ENCODE measurements around the gene ADAT1.
"Not testable (repeated sequence)": the region's sequence is repeated elsewhere in the genome, so short reads cannot be mapped to it uniquely, and the experiment has no call there.

ADAT1 gene

DNA sequence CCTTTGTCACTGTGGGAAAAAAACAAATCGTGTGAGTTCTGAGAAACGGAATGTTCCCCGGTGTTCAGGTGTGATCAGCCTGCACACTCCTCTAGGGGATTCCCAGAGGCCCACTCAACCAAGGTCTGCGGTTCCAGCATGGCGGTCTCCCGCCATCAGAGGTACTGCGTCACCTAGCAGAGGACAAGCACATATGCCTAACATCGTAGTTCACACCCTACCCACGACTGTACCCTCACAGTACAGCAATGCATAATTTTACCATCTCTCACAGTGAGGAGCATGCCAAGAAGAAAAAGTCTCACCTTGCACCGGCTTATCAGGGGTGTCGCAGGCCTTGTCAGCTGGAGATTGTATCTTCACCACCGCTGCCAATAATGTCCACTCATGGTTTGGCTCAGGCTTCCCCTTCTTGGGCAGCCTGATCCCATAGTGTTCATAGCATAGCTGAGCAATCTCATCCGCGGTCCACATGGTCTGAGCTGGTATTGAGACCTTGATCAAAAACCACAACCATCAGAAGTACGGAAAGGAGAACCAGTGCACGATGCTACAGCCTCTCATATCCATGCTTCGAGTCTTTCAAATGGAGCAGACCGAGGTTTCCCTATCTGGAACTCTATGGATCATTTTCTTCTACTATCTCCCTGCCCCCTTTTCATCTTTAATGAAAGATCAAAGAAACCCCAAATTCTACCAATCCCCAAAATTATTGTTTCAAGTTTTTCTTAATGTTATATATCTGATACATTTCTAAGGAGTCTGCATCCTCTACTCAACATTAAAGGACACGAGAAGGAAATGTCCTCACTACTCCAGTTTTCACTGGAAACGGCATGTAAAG is 2.5 kb downstream of the ADAT1 start:
- DNase-seq, result no peak

DNA sequence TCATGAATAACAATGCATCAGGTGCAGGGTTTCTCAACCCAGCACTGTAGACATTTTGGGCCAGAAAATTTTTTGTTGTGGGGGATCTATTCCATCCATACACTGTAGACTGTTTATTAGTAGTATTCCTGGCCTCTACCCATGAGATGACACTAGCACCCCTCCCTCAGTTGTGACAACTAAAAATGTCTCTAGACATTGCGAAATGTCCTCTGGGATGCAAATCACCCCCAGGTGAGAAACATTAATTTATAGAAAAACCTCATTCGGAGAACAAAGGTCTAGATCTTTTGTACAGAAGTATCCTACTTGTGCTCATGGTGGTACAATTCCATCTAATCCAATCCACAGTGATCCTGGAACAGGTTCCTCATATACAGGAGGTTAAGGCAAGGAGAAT is 4.3 kb downstream of the ADAT1 start:
- DNase-seq, result no peak

GRCh38 chr16:75617121-75617520 is 6.0 kb downstream of the ADAT1 start:
- no peak for DNase-seq

DNA sequence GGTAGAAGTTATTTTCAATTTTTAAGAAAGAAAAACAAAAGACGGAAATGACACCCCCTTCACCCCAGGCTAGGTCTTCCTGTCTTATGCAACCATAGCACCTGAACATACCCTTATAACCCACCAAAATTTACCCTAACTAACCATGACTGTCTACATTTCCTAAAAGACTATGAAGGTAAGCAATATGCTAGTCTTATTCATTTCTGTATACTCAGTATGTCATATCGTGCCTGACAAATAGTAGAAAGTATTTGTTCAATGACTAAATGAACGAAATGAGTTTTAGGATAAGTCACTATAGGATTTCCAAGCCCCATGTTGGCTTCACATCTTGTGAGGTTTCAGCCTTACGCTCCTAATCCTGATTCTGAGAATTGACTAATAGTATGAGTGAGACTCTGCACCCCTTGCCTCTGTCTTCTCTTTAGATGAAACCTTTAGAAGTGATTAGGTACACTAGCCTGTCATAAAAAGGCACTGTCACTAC is 6.5 kb downstream of the ADAT1 start:
- no peak for DNase-seq

GRCh38 chr16:75615619-75616018 is 7.5 kb downstream of the ADAT1 start:
- DNase-seq, result no peak

DNA sequence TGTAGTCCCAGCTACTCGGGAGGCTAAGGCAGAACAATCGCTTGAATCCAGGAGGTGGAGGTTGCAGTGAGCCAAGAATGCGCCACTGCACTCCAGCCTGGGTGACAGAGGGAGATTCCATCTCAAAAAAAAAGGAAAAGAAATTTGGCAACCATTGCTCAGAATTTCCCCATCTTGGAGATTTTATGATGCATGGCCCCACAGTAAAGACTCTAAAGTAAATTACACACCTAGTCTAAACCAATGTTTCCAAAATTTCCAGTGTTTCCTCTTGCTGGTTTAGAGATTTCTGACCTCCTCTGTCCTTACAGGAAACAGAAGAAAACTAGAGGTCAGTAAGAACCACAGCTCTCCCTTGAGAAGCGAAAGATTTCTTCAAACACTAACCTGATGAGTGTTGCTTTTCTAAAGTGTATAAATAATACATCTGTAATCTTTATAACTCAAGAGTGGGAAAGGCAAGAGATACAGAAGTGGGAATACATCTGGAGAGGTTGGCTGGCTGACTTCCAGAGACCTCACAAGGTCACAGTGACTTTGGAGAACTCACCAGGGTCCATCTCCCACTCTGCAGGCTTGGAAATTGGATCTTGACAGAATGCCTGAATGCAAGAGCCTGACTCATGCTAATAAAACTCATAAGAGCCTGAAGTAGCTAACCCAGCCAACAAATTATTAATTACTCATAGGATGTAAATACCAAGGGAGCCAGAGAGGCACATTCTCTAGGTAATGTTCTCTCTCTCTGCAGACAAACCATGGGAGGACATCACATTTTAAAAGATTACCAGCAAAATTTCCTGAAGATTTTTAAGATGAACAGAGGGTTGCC is 8.8 kb downstream of the ADAT1 start:
- DNase-seq, result no peak

- DNase-seq, result no peak
Measured at GRCh38 chr16:75606507-75606906, 16.6 kb downstream of the ADAT1 start.

DNA sequence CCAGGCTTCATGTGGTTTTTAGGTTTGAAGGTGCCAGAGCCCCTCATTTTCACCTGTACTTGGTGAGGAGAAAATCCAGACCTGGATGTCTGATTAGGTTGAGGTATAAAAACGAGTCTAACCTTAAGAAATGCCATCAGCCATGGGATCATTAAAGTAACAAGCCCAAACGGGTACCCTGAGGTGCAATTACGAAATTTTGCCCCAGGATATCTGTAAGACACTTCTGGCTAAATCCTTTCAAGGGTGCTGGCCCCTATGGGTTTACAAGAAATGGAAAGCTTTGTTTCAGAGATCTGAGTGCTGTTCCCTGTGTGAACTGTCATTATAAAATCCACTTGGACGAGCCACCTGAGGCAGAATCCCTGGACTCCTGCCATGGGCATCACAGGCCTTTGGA is 19.8 kb downstream of the ADAT1 start:
- DNase-seq, result no peak

DNA sequence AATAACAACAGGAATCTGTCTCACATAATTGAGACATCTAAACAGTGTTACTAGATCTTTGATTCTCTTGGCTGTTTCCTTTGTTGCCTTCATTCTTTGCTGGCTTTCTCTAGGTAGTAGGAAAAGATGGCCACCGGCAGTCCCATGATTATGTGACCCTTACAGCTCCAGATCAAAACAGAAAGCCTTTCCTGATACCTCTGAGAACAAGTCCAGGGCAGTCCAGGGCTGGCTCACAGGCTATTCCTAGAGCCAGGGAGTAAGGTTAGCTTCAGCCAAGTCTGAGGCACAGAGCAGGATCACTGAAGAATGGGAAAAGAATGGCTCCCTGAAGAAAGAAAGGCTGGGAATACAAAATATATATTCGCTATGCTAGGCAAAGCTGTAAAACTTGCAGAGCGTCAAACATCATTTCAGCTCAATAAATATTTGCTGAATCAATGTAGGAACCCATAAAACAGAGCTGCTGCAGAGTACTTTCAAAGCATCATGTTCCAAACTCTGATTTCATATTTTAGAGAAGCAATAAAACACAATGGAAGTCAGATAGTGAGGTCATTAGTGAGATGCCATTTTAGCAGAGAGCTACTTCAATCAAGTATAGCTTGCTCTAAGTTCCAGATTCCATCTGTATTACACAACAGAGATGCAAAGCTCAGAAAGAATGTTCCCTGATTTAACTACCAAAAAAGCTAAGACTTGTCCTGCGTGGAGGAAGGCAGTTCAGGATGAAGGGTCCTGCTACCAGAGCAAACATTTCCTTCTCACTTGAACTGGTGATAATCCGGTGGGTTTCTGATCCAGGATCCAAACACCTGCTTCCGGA is 23.4 kb downstream of the ADAT1 start:
- DNase-seq, result no peak

DNA sequence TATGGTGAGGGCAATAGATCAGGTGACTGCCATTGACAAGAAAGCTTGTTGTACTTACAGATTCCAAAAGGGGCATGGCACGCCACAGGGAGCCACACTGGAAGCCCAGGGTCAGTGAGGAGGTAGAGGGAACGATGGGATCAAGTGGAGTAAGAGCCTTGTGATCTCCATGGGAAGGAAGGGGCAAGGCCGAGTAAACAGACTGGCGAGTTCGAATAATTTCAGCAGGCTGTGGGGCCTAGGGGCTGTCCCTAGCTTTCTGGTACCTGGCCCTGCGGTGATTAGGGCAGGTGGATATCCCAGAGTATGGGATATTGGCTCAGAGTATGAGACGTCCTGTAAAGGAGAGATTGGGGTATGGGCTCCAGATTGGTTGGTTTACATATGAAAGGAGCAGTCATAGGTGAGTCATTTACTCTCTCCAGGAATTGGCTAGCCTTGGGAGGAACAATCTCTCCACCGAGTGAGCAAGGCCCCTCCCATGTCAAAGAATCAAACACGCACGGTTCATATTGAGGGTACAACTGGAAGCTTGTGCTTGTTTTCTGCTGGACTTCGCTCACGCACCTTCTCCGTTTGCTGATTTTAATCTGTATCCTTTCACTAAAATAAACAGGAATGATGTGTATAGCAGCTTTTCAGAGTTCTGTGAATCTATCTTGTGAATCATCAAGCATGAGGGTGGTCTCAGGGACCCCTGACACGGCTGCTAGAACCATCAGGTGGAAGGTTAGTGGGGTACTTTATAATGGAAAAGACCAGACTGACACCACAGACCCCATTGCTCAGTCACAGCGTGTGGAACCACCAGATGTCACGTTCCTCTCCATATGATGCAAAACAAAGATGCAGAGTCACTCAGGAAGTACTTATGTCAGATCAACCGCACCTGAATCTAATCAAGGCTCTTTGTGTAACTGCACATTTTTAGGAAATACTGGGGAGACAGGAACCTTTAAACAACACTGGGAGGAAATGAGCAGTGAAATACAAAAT is 29.0 kb downstream of the ADAT1 start:
- peak; percentile 35 for DNase-seq

GRCh38 chr16:75593308-75593707 is 29.8 kb downstream of the ADAT1 start:
- DNase-seq, result no peak

DNA sequence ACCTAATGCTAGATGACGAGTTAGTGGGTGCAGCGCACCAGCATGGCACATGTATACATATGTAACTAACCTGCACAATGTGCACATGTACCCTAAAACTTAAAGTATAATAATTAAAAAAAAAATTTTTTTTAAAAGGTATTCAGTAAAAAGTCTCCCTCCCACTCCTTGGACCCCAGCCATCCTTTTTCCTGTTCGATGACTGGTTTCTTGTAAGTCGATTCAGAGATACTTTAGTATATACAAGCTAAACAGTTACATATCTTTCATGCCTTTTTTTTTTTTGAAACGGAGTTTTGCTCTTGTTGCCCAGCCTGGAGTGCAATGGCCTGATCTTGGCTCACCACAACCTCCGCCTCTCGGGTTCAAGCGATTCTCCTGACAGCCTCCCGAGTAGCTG is 31.2 kb downstream of the ADAT1 start:
- DNase-seq, result not testable (repeated sequence)

DNA sequence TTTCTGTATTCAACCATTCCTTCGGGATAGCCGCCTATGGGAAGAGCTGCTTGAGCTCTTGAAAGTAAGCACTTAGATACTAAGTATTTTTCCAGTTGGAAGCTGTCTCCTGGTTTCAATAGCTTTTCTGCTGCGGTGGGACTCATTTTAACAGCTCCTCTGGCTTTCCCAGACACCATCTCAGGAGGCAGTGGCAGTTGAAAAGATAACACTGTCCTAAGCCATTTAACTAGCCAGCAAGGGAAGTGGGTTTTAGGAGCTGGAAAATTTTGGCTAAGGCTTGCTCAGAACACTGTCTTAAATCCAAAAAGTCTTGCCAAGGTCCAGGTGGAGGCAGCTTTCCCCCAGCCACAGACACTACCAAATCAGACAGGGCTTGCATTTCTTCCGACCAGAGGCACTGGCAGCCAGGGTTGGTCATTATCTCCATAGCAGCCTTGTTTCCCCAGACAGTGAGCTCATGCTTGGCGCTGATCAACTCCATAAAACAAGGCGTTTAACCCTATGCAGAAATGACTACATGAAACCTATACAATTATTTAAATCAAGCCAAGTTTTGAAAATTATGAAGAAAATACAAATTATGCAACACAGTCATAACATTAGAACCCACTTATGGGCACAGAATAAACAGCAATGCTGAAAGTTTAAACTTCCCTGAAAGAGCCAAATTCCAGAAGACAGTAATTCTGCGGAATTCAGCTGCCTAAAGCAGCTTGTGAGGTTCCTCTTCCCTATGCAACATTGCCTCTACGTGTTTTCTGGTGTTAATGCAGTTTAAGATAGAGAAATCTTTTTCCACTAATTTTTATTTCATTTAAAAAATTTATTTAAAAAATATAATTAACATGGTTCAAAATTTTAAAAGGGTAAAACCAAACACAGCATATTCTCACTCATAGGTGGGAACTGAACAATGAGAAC is 31.9 kb downstream of the ADAT1 start:
- no peak for DNase-seq

DNA sequence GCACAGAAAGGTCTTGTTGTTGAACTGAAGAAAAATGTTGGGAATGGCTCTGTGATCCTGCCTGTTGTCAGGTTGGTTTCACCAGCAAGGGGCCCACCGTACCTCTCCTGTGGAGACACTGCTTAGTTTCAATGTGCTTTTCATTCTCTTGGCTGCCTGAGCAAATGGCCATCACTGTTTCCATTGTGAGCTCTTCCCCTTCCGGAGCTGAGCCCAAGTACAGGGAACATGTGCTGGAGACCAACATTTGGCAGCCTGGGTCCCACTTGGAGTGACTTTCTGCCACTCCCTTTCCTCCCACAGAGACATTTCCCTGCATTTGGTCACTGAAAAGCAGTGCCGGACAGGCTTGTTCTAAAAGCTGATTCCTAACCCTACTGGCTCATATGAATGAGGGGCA is 33.8 kb downstream of the ADAT1 start:
- no peak for DNase-seq

GRCh38 chr16:75588716-75589115 is 34.4 kb downstream of the ADAT1 start:
- DNase-seq, result no peak

DNA sequence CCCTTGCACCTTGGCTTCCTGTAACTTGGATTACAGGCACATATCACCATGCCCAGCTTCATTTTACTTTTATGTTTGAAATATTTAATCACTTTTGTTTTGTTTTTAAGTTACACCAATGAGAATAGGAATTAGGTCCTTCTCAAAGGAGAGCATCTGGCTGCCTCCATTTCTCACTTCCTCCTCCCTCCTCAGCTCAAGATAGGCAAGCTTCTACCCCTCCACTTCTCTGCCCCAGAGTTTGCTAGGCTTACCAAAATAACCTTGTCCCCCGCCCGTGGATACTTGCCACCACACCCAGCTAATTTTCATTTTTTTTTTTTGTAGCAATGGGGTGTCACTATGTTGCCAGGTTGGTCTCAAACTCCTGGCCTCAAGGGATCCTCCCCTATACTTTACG is 39.0 kb downstream of the ADAT1 start:
- no peak for DNase-seq

DNA sequence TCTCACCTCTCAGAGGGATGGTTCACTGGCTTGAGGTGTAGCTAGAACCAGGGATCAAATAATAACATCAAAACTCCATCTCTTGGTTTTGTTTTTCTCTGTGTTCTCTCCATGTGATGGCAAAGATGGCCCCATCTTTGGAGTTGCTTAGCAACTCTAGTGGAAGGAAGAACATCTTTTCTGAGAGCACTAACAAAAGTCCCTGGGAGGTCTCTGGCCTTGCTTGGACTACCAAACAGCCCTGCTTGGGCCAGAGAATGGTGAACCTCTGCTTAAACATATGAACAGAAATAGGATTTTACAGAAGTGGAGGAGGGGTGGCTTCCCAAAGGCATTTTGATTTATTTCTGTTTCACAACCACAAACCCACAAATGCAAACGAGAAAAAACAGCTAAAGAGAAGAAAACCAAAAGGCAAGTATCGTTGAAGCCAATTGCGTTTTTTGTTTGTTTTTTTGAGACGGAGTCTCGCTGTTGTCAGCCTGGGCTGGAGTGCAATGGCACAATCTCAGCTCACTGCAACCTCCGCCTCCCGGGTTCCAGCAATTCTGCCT is 43.7 kb downstream of the ADAT1 start:
- no peak for DNase-seq

DNA sequence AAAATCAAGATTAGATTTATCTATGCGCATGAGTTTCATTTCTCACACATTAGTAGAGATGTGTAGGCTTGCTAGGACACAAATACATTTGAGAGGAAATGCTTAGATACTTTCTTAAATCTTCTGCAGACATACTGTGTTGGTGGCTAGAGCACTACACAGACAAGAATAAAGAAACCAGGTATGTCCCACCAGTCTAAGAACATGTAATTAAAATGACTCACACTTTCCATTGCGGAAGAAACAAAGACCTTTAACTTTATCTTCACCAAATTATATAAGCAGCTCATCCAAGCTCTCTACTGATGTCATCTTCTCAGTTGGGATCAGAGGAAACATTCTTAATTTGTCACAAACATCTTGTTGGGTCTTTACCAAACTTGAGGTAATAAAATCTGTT is 44.4 kb downstream of the ADAT1 start:
- no peak for DNase-seq

GRCh38 chr16:75578212-75578611 is 44.9 kb downstream of the ADAT1 start:
- DNase-seq, result no peak

- no peak for DNase-seq
Measured at GRCh38 chr16:75576384-75576811, 46.7 kb downstream of the ADAT1 start.

All from NCI-H1092 (cell line).